CD4-positive, alpha-beta T cell treated with Interleukin-15 for 4 hours (primary cell): ENCODE measurements around the gene BPI.
"Not testable (repeated sequence)": the region's sequence is repeated elsewhere in the genome, so short reads cannot be mapped to it uniquely, and the experiment has no call there.

ENCODE experiments used
- DNase-seq: peaks from one replicate; pipeline ENCODE4 v3.0.0-alpha.2; 2020; ENCODE audit warnings: low spot score

BPI gene

GRCh38 chr20:38304845-38305447, 990 bp downstream of the BPI start:
- DNase-seq = no peak

DNA sequence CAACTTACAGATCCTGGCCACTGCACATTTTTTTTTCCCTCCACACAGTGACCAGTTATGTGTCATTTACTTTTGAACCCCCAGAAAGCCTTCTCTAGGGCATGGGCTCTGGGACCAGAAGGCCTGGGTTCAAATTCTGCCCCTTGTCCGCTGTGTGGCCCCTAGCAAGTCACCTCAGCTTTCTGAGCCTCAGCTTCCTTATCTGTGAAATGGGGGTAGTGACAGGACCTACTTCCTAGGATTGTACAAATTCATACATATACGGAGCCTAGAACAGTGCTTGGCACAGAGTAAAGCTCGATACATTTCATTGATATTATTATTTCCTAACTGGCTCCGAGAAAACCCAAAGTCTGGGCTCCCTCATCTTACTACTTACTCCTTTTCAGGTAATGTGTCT, 1.6 kb downstream of the BPI start:
- no peak for DNase-seq

- DNase-seq = no peak
Measured at GRCh38 chr20:38306379-38306778, 2.4 kb downstream of the BPI start.

DNA sequence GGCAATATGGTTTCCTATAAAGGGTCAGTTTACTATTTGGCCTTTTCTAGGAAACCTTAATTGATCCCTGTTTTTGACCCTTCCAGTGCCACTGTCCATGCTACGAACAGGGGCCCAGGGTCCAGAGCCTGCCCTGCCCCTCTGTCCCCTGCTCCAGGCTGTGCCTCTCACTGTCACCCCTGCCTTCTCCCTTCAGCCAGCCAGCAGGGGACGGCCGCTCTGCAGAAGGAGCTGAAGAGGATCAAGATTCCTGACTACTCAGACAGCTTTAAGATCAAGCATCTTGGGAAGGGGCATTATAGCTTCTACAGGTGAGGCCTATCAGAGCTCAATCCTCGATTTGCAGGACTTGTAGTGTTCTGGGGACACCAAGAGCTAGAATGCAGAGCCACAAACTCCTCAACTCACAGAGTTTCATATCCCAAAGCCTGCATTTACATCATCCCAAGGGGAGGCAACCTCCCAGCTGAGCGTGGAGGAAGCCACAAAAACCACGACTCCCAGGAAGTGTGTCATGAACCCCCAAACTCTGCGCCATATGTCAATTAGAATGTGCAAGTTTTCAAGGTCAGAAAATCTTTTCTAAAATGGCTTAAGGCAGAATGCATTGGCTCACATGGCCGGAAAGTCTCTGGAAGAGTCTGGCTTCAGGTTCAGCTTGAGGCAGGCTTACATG, 3.6 kb downstream of the BPI start:
- DNase-seq = no peak

GRCh38 chr20:38308047-38308438, 4.1 kb downstream of the BPI start:
- no peak for DNase-seq

DNA sequence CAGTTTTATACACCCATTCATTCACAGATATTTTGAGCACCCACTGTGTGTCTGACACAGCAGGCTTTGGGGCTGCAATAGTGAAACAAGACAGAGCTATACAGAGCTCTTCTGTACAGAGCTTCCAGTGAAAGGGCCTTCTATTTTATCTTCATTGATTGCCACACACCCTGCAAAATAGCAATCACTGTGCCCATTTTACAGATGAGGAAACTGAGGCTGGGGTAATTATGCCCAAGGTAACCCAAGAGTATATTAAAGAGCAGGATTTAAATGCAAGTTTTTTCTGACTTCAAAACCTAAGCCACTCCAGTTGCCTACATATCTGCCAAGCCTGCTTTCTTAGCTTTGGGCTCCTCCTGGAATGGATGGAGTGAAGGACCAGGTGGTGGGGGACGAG, 4.5 kb downstream of the BPI start:
- DNase-seq = no peak

GRCh38 chr20:38311091-38311490, 7.1 kb downstream of the BPI start:
- no peak for DNase-seq

DNA sequence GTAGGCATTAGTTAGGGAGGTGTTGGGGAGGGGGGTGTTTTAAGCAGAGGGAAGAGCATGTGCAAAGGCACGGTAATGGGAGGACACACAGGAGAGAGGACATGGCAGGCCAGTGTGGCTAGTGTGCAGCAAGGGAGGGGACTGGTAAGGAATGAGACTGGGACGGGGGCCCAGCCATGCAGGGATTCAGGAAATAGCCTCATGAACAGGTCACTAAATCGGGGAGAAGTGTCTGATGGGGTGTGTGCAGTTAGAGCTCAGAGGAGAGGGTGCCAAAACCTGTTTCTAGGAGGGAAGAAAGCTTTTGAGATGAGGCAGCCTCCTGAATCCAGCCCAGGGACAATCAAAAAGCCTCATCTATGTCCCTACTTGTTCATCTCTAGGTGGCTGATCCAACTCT, 7.5 kb downstream of the BPI start:
- DNase-seq = no peak

DNA sequence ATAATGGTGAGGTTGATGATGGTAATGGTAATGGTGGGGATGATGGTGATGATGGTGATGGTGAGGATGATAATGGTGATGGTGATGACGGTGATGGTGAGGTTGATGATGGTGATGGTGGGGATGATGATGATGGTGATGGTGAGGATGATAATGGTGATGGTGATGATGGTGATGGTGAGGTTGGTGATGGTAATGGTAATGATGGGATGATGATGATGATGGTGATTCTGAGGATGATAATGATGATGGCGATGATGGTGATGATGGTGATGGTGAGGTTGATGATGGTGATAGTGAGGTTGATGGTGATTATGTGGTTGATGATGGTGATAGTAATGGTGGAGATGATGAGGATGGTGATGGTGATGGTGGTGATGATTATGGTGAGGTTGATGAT, 9.7 kb downstream of the BPI start:
- no peak for DNase-seq

- DNase-seq = not testable (repeated sequence)
Measured at GRCh38 chr20:38314350-38314749, 10.4 kb downstream of the BPI start.

GRCh38 chr20:38315290-38315966, 11.5 kb downstream of the BPI start:
- no peak for DNase-seq

DNA sequence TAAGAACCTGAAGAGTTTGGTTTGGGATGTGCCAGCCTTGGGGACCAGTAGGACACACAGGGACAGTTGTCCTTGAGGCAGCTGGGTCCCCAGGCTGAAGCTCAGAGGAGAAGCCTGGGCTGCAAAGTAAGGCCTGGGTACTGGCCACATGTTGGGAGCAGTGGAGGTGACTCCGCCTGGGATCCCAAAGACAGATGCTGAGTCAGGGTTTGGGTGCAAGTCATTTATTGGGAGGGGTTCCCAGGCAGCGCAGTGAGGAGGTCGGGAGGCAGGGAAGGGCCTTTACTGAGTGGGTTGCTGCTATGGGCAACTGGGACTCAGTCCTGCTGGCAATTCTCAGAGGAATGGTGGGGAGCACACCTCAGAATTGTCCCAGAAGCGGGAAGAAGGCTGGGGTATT, 12.4 kb downstream of the BPI start:
- DNase-seq = no peak

- DNase-seq = no peak
Measured at GRCh38 chr20:38317422-38317821, 13.5 kb downstream of the BPI start.

GRCh38 chr20:38320221-38320620, 16.3 kb downstream of the BPI start:
- DNase-seq = no peak

DNA sequence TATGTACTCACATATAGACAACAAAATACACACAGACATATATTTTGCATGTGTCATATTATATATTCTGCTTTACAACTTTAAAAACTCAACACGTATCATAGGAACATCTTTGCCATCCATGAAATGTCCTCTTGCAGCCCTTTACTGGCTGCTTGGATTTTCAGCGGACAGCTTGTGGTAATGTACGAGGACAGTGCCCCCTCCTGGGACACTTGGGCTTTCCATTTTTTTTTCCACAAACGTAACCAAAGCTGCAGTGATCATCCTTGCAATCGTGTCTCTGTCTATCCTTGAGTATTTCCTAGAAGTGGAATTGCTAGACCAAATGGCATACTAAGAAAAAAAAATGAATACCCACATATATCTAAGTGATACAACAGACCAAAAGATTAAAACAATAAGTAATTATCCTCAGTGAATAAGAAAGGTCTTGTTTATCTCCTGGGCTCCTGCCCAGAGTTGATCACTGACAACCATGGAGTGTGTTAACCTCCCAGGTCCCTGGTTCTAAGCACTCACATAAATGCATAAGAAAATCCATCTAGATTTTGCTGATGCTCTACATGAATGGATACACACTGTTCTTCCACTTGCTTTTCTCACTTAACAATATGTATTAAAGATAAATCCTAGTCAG, 18.1 kb downstream of the BPI start:
- DNase-seq = no peak

- DNase-seq = no peak
Measured at GRCh38 chr20:38324159-38324558, 20.2 kb downstream of the BPI start.

- DNase-seq = no peak
Measured at GRCh38 chr20:38325167-38325566, 21.2 kb downstream of the BPI start.

DNA sequence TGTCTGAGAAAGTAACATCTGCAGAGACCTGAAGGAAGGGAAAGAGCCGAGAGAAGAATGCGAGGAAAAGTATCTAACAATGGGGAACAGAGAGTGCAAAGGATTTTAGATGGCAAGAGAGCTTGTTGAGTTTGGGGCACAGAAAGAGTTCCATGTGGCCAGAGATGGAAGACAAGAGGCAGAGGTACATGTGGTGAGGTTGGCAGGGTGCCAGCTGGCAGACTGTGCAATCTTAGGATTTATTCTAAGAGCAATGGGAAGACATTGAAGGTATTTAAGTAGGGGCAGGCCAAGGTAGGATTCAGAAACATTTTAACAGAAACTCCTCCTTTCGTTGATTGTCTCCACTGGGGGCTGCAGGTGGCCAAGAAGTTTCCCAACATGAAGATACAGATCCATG, 21.9 kb downstream of the BPI start:
- no peak for DNase-seq

DNA sequence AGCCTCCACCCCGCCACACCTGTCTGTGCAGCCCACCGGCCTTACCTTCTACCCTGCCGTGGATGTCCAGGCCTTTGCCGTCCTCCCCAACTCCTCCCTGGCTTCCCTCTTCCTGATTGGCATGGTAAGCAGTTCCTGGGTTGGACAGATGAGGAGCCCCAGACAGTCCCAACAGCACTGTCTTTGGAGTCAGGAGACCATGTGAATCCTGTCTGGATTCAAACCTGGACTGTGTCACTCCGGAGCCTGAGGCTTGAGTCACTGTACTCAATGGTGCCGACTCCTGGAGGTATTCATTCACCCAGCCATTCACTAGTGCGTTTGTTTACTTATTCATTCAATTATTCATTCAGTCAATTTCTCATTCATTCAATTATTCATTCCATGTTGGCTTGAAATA, 22.4 kb downstream of the BPI start:
- DNase-seq = no peak

- no peak for DNase-seq
Measured at GRCh38 chr20:38330638-38331037, 26.7 kb downstream of the BPI start.

- no peak for DNase-seq
Measured at GRCh38 chr20:38331245-38331644, 27.3 kb downstream of the BPI start.

- no peak for DNase-seq
Measured at GRCh38 chr20:38331814-38332213, 27.9 kb downstream of the BPI start.

DNA sequence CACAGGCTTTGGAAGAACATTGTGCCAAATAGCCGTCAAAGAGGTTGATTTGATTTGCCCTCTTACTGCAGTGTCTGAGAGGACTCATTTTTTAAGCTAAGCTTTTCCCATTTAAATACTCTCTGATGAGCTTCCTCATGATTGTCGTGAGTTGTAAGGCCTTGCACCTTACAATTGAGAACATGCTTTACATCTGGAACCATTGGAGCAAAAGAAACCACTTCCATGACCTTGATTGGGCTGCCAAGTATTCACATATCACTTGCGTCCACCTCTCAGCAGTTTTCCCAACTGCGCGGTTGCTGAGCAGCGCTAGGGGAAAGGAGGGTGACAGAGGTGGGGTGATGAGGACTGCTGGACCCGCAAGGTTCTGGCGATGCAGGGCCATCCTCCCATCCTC, 30.1 kb downstream of the BPI start:
- DNase-seq = no peak
